HL-60/S4 treated with retinoic acid at 250 ng/mL for 4 days and 3 days (cell line): Measurements from ENCODE around the gene ZCWPW1.
"Not testable (repeated sequence)": the region's sequence is repeated elsewhere in the genome, so short reads cannot be mapped to it uniquely, and the experiment has no call there.

Experiments used
- in situ Hi-C: fragments of 300-500 bp; cut with MboI; formaldehyde crosslinking; loops from 2 replicates; pipeline ENCODE4 v1.7.0; 2022; ENCODE audit warnings: low sequenced_read_pairs

The ZCWPW1 gene

GRCh38 chr7:100407285-100408180 lies 21.0 kb downstream of the ZCWPW1 start:
- in situ Hi-C loops = no loop called here

- in situ Hi-C loops = no loop called here
Observed at GRCh38 chr7:100406767-100407166, 21.7 kb downstream of the ZCWPW1 start.

GRCh38 chr7:100402241-100402640 lies 26.3 kb downstream of the ZCWPW1 start:
- in situ Hi-C loops = no loop called here

GRCh38 chr7:100401811-100402210 lies 26.7 kb downstream of the ZCWPW1 start:
- in situ Hi-C loops = no loop called here

- in situ Hi-C loops = no loop called here
Observed at GRCh38 chr7:100400656-100401055, 27.8 kb downstream of the ZCWPW1 start.

- in situ Hi-C loops = no loop called here
Observed at GRCh38 chr7:100400041-100400440, 28.5 kb downstream of the ZCWPW1 start.

- in situ Hi-C loops = no loop called here
Observed at GRCh38 chr7:100398239-100398638, 30.3 kb downstream of the ZCWPW1 start.

- in situ Hi-C loops = no loop called here
Observed at GRCh38 chr7:100397315-100398081, 31.0 kb downstream of the ZCWPW1 start.

GRCh38 chr7:100396421-100396982 lies 32.0 kb downstream of the ZCWPW1 start:
- in situ Hi-C loops = no loop called here

GRCh38 chr7:100394077-100394476 lies 34.4 kb downstream of the ZCWPW1 start:
- in situ Hi-C loops = no loop called here

- in situ Hi-C loops = no loop called here
Observed at GRCh38 chr7:100393233-100393905, 35.1 kb downstream of the ZCWPW1 start.

GRCh38 chr7:100390286-100391009 lies 38.1 kb downstream of the ZCWPW1 start:
- in situ Hi-C loops = no loop called here

GRCh38 chr7:100389437-100390088 lies 38.9 kb downstream of the ZCWPW1 start:
- in situ Hi-C loops = no loop called here

- in situ Hi-C loops = no loop called here
Observed at GRCh38 chr7:100387695-100388094, 40.8 kb downstream of the ZCWPW1 start.

- in situ Hi-C loops = no loop called here
Observed at GRCh38 chr7:100386940-100387339, 41.6 kb downstream of the ZCWPW1 start.

GRCh38 chr7:100384628-100385294 lies 43.7 kb downstream of the ZCWPW1 start:
- in situ Hi-C loops = no loop called here

- in situ Hi-C loops = not testable (repeated sequence)
Observed at GRCh38 chr7:100382234-100382853, 46.2 kb downstream of the ZCWPW1 start.

GRCh38 chr7:100381531-100382233 lies 46.8 kb downstream of the ZCWPW1 start:
- in situ Hi-C loops = not testable (repeated sequence)
